Fibroblast of skin of right biceps (primary cell): ENCODE measurements around the gene DDA1.
"Not testable (repeated sequence)": the region's sequence is repeated elsewhere in the genome, so short reads cannot be mapped to it uniquely, and the experiment has no call there.

Experiments used
- DNase-seq: peaks from one replicate; pipeline ENCODE4 v3.0.0-alpha.2; 2013

DDA1 gene

DNA sequence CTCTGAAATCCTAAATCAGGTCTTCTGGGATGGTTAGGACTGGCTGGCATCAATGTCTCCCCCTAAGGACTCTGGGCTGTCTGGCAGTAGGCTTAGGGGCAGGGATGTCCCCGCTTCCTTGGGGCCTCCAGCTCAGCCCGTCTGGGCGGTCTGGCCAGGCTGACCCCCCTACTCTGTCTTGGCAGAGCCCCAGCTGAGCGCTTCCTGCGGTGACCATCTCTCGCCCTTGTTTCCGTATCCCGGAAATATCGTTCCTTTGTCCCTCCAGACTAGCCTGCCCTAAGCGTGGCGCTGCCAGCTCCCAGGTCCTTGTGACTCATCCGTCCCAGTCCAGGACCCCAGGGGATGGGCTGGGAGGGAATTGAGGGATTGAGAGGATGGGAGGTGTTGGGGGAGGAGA, 39.3 kb downstream of the DDA1 start:
- DNase-seq: peak; percentile 68

DNA sequence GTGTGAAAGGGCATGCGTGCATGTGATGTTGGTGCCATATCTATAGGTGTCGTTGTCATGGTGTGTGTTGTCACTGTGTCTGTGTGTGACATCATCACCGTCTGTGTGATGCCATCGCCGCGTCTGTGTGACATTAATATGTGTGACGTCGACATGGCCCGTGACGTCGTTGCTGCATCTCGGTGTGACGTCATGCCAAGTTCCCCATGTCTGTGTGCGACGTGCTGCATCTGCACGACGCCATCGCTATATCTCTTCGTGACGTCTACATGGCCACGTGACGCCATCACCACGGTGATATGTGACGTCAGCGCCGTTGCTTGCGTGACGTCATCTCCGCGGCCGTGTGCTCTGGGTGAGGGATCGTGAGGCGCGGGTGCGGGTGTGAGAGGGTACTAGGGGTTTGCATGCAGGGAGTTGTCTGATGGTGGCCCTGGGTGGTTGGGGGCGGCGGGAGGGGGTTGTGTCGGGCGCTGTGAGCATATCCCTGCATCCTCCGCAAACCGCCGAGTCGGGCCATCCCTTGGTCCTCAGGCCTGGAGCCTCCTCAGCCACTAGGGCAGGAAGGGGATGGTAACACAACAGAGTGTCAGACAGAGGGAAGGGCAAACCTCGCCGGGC, 42.6 kb downstream of the DDA1 start:
- no peak for DNase-seq

GRCh38 chr19:17352608-17353280, 43.4 kb downstream of the DDA1 start:
- no peak for DNase-seq

DNA sequence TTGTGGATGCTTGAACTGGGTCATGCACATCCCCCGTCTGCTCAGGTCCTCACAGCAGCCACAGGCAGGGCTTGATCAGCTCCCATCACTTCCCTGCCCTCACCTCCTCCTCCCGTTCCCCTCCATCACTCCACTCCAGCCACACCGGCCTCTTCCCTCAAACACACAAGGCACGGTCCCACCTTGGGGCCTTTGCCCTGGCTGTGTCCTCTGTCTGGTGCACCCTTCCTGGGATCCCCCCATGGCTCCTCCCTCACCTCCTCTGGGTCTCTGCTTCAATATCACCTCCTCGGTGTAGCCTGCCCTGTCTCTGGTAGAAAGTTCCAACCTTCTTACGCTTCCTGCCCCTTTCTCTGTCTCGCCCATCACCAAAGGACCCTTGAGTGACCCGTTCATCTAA, 44.0 kb downstream of the DDA1 start:
- DNase-seq: no peak

GRCh38 chr19:17357078-17357666, 47.8 kb downstream of the DDA1 start:
- no peak for DNase-seq

DNA sequence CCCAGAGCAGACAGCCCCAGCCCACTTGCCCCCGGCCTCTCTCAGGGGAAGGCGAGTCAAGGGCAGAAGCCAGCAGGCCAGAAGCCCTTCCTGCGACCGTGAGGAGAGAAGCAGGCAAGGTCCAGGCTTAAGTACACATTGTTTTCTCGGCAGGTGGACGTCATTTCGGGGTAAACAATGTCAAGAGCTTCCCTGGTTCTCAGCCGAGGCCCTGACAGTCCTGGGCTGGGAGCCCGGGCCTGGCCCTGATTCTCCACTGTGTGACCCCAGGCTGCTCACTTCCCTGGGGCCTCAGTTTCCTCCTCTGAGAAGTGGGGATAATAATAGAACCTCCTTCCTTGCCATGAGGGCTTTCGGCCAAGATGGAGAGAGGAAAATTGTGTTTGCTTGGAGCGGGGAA, 48.4 kb downstream of the DDA1 start:
- no peak for DNase-seq

DNA sequence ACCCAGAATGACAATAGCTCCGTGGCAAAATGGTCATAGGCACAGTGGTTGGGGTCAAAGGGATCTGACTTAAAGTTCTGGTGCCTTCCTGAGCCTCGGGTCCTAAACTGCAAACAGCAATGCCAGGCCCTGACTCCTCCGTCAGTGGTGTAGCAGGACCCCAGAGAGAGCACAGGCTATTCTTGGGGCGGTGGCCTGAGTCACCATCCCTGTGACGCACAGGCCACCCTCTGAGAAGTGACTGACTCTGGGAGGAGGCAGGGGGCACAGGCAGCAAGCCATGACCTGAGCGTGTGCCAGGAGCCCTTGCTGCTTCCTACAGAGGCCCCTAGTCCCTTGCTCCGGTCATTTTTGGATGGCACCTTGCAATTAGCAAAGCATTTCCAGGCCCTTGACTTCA, 49.0 kb downstream of the DDA1 start:
- DNase-seq: no peak

DNA sequence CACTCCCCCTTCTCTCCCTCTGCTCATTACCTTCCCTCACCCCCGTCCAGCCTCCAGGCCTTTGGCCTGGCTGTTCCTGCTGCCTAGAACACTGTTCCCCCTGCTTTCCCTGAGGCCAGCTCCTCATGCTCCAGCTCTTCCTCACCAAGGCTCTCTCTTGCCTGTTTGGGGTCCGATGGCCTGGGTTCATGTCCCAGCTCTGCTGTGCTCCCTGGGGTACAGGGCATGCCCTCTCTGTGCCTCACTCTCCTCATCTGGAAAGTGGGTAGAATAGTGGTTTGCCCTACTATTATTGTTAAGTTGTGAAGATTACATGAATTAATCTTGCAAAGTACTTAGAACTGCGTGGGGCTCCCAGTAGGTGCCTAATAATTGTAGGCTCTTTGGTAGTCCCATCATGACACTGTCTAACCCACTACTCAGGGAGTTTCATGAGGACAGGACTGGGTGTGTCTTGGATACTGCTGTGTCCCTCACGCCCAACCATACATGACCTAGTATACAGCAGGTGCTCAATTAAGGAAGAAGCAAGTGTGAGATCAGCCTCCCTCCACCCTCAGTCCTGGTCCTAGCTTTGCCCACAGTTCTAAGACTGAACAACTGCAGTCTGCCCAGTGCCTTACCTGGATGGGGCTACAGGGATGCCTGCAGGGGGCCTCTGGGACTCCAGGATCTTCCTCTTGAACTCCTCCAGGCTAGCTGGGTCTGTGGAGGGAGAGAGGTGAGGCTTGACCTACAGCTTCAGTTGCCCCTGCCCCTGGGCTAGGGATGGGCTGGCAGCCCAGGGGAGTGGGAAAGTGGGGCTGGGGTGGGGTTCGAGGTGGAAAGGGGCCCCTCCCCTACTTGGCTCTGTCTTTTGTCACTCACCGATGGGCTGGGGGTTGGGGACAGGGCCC, 50.8 kb downstream of the DDA1 start:
- DNase-seq: no peak

- DNase-seq: not testable (repeated sequence)
These were observed 54.7 kb downstream of the DDA1 start for GRCh38 chr19:17363852-17364605.

DNA sequence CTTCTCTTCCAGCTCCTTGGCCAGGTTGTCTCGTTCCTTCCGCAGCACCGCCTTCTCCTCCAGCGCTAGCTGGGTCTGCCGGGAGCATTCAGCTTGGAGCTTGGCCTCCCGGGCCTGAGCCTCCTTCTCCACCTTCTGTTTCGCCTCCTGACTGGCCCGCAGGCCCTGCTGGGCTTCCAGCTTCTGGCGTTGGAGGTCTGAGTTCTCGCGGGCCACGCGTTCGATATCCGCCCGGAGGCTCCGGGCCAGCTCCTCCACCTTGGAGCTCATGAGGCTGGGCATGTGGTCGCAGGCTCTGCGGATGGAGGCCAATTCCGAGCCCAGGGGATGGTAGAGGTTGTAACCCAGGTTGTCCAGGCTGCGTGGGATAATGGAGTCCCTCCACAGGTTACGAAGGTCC, 56.0 kb downstream of the DDA1 start:
- no peak for DNase-seq

DNA sequence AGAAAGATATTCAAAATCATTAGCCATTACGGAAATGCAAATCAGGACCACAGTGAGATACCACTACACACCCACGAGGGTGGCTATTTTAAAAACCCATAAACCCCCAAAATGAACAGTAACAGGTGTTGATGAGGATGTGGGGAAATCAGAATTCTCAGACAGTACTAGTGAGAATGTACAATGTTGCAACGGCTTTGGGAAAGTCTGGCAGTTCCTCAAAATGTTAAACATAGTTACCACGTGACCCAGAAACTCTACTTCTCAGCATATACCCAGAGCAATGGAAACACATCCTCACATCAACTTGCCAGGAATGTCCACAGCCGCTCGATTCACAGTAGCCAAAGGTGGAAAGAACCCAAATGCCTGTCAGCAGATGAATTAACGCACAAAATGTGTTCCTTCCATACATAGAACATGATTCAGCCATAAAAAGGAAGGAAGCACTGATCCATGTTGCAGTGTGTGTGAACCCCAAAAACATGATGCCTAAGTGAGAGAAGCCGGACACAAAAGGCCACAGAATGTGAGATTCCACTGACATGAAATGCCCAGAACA, 60.7 kb downstream of the DDA1 start:
- DNase-seq: peak; percentile 42
